Gastroesophageal sphincter (tissue), 3 donors: ENCODE data around the gene RASGRP4.

Source experiments
- EP300 ChIP-seq: sonication (generic); formaldehyde crosslinking; IDR thresholded peaks from one replicate; pipeline ENCODE4 v1.6.1; 2017; ENCODE audit warnings: antibody characterized with exemption, mild to moderate bottlenecking
- POLR2A ChIP-seq, 2 donors: fragments of 450-650 bp; IDR thresholded peaks; one replicate each; pipeline ENCODE4 v1.6.1; 2017; ENCODE audit warnings: antibody characterized with exemption in 2 of 2, mild to moderate bottlenecking in 2 of 2, moderate library complexity in 1 of 2
- TF ChIP-seq, protein P1 (sequence below), 4 experiments: fragments of 200-600 bp in 2 of 4; fragments of 450-650 bp in 2 of 4; sonication (generic) in 1 of 4; IDR thresholded peaks; one replicate each; pipeline ENCODE4 v1.5.1; 2017 to 2019; ENCODE audit warnings: antibody characterized with exemption in 4 of 4, mild to moderate bottlenecking in 2 of 4, moderate library complexity in 2 of 4

DNA sequence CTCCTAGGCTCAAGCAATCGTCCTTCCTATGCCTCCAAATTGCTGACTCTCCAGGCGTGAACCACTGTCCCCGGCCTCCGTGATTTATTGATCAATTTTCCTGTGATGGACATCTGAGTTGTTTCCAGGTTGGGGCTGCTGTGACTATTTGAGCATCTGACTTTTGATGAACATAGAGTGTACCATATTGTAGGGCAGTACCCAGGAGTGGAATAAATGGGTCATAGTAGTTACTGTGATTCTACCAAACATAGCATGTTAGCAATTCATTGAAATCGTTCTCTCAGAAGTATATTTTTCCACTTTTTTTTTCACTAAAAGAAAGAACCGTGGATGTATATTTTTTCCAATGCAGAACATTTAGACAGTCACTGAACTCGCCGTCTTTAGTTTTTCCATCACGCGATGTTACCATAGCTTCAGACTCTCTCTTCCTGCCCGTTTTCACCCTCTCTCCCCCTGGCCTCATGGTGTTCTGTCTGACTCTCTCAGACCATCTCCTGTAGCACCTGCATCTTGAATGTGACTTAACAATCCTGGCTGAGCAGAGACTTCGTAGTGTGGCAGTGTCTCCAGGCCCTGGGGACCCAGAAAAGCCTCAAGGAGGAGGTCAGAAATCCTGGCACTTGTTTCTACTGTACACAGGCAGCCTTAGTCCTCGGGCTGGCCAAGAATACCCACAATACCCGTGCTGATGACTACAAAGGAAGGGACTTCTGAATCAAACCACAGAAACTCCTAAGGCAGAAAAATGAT is 3.2 kb upstream of the RASGRP4 start:
- TF ChIP-seq, protein P1, sequence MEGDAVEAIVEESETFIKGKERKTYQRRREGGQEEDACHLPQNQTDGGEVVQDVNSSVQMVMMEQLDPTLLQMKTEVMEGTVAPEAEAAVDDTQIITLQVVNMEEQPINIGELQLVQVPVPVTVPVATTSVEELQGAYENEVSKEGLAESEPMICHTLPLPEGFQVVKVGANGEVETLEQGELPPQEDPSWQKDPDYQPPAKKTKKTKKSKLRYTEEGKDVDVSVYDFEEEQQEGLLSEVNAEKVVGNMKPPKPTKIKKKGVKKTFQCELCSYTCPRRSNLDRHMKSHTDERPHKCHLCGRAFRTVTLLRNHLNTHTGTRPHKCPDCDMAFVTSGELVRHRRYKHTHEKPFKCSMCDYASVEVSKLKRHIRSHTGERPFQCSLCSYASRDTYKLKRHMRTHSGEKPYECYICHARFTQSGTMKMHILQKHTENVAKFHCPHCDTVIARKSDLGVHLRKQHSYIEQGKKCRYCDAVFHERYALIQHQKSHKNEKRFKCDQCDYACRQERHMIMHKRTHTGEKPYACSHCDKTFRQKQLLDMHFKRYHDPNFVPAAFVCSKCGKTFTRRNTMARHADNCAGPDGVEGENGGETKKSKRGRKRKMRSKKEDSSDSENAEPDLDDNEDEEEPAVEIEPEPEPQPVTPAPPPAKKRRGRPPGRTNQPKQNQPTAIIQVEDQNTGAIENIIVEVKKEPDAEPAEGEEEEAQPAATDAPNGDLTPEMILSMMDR (IDR thresholded peaks at IDR 0.05) = no peak
- TF ChIP-seq POLR2A (IDR thresholded peaks at IDR 0.05) = no peak
- TF ChIP-seq EP300 = no peak
